ENCODE data around the gene ALAS1. TPM values are rescaled to one million over a fixed set of nuclear protein-coding genes. Genes with fewer than 3 reads are reported as not detected.
A peak's percentile ranks its signal among the peaks of the same experiment; 100 is the strongest.

ALAS1 gene
- total and polyA plus RNA-seq, 2 experiments from 2014 or later, result 17.8 to 42.8 TPM

GRCh38 chr3:52154135-52155094, 43.5 kb upstream of the ALAS1 start, which contains the start of gene POC1A:
POC1A (minus strand) TSS chr3:52154423; CDS start chr3:52154372, 51 bp downstream.
- Mint-ChIP-seq H3K36me3 (ENCODE audit: low read depth) (peaks cover 9% of the 10 kb centered on the region), H3K27me3 (ENCODE audit: insufficient read depth, low read depth, poor library complexity) (peaks cover 4% of the 10 kb centered on the region), H3K9me3 (no peaks in the 10 kb centered on the region), H3K4me1 (peaks cover 25% of the 10 kb centered on the region), H3K27ac (peak within 1 kb of the TSS; percentile 95), H3K4me3 (peak within 1 kb of the TSS; percentile 88)
- Histone ChIP-seq H3K9me2 (ENCODE audit: insufficient read depth) (no peaks in the 10 kb centered on the region), H4K20me1 (replicated peaks; ENCODE audit: insufficient read depth) (no peaks in the 10 kb centered on the region; the same call in 1 of the 2 replicates), H3K36me3 (ENCODE audit: insufficient read depth) (no peaks in the 10 kb centered on the region), H3K79me2 (replicated peaks; ENCODE audit: insufficient read depth) (peaks cover 16% of the 10 kb centered on the region), H3K4me3 (peak within 1 kb of the TSS; percentile 94), H3F3A (replicated peaks; ENCODE audit: low read depth) (peaks cover 13% of the 10 kb centered on the region; the same call in 1 of the 2 replicates), H3K27me3 (ENCODE audit: insufficient read depth) (no peaks in the 10 kb centered on the region), H2AFZ (peak within 1 kb of the TSS; percentile 69), H3K27ac (ENCODE audit: low read depth) (peak within 1 kb of the TSS; percentile 89), H3K4me2 (peak within 1 kb of the TSS; percentile 96), H3K4me1 (ENCODE audit: insufficient read depth) (peaks cover 18% of the 10 kb centered on the region; the same call in 1 of the 2 replicates)
- DNase-seq (ENCODE audit: low spot score) (peak; percentile 98), ATAC-seq (peak; percentile 90)
- no peak for TF ChIP-seq EZH2phosphoT487 (IDR thresholded peaks at IDR 0.05; ENCODE audit: unreplicated experiment)
- peak; percentile 75 for TF ChIP-seq POLR2AphosphoS5 (IDR thresholded peaks at IDR 0.05; ENCODE audit: low read depth)
- no peak for TF ChIP-seq STAT1 (IDR thresholded peaks at IDR 0.05; ENCODE audit: unreplicated experiment)
- TF ChIP-seq ZNF114 (CRISPR knock-in tag; IDR thresholded peaks at IDR 0.05), result no peak
- TF ChIP-seq ETS1 (IDR thresholded peaks at IDR 0.05), result peak; percentile 66
- no peak for TF ChIP-seq CTCF (conservative IDR thresholded peaks at IDR 0.05; ENCODE audit: low read depth in 2 of 2)
- no peak; the same call in none of the 2 replicates for TF ChIP-seq CREB1 (CRISPR knock-in tag; IDR thresholded peaks at IDR 0.05; ENCODE audit: low read depth)

- Histone ChIP-seq H3K79me2 (replicated peaks; ENCODE audit: insufficient read depth) (peaks cover 16% of the 10 kb centered on the region), H3F3A (replicated peaks; ENCODE audit: low read depth) (peaks cover 13% of the 10 kb centered on the region; the same call in 1 of the 2 replicates), H4K20me1 (replicated peaks; ENCODE audit: insufficient read depth) (no peaks in the 10 kb centered on the region; the same call in 1 of the 2 replicates), H3K27ac (ENCODE audit: low read depth) (no peak overlapping the region), H3K4me2 (no peak overlapping the region), H3K36me3 (ENCODE audit: insufficient read depth) (no peaks in the 10 kb centered on the region), H3K4me3 (no peak overlapping the region), H3K9me2 (ENCODE audit: insufficient read depth) (no peaks in the 10 kb centered on the region), H3K27me3 (ENCODE audit: insufficient read depth) (no peaks in the 10 kb centered on the region), H3K4me1 (ENCODE audit: insufficient read depth) (peaks cover 18% of the 10 kb centered on the region; the same call in 1 of the 2 replicates), H2AFZ (no peak overlapping the region)
- Mint-ChIP-seq H3K27me3 (ENCODE audit: insufficient read depth, low read depth, poor library complexity) (peaks cover 4% of the 10 kb centered on the region), H3K4me1 (peaks cover 25% of the 10 kb centered on the region), H3K36me3 (ENCODE audit: low read depth) (peaks cover 7% of the 10 kb centered on the region; the same call in 2 of the 3 replicates), H3K4me3 (peak overlapping the region; percentile 44; the same call in 1 of the 3 replicates), H3K27ac (no peak overlapping the region), H3K9me3 (no peaks in the 10 kb centered on the region)
- TF ChIP-seq ETS1 (IDR thresholded peaks at IDR 0.05), result no peak
- DNase-seq (ENCODE audit: low spot score), result no peak
- ATAC-seq, result no peak
These were observed 42.0 kb upstream of the ALAS1 start for GRCh38 chr3:52155912-52156311.

Data from GM23338 (cell line).